ENCODE results near the gene NPSR1.

Gene NPSR1

DNA sequence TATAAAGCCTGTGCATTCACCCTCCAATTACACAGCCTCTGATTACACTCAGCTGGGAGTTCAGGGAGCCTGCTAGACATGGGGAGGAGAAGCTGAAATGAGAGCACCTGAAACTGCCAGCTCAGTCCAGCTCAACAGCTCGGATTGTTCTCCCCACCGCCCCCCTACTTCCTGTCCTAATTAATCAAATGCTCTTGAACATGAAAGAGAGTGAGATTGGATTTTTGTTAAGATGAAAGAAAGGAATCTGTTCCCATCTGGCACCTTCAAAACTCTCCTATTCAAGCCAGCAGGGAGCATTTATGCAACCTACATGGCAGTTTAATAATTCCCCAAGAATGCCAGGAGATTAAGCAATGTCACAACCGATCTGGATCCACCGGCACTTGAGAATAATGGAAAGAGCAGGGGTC is 98.0 kb downstream of the NPSR1 start:
- peak; percentile 7 for DNase-seq (ENCODE audit: low read depth)
- H3K4me3 ChIP-seq (ENCODE audit: low read length), result no peak overlapping the region
- TF ChIP-seq, protein P1, sequence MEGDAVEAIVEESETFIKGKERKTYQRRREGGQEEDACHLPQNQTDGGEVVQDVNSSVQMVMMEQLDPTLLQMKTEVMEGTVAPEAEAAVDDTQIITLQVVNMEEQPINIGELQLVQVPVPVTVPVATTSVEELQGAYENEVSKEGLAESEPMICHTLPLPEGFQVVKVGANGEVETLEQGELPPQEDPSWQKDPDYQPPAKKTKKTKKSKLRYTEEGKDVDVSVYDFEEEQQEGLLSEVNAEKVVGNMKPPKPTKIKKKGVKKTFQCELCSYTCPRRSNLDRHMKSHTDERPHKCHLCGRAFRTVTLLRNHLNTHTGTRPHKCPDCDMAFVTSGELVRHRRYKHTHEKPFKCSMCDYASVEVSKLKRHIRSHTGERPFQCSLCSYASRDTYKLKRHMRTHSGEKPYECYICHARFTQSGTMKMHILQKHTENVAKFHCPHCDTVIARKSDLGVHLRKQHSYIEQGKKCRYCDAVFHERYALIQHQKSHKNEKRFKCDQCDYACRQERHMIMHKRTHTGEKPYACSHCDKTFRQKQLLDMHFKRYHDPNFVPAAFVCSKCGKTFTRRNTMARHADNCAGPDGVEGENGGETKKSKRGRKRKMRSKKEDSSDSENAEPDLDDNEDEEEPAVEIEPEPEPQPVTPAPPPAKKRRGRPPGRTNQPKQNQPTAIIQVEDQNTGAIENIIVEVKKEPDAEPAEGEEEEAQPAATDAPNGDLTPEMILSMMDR (IDR thresholded peaks at IDR 0.05; ENCODE audit: insufficient read depth, low read depth, low read length, missing control alignments), result no peak

DNA sequence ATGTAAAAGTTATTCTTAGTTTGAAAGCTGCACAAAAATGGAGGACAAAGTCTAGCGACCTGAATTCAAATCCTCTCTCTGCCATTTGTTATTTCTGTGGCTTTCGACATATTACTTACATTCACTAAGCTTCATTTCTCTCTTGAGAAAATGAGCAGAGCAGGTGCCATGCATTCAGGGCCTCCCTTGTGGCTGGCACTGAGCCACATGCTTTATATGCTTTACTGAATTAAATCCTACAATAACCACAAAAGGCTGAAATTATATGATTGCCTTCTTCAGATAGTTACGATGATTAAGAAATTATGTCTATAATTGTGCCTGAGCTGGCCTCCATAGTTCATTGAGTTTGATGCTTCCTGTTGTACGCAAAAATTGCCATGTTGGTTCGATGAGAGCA is 98.7 kb downstream of the NPSR1 start:
- H3K4me3 ChIP-seq (ENCODE audit: low read length), result no peak overlapping the region
- TF ChIP-seq, protein P1 (IDR thresholded peaks at IDR 0.05; ENCODE audit: insufficient read depth, low read depth, low read length, missing control alignments), result no peak
- DNase-seq (ENCODE audit: low read depth), result no peak

DNA sequence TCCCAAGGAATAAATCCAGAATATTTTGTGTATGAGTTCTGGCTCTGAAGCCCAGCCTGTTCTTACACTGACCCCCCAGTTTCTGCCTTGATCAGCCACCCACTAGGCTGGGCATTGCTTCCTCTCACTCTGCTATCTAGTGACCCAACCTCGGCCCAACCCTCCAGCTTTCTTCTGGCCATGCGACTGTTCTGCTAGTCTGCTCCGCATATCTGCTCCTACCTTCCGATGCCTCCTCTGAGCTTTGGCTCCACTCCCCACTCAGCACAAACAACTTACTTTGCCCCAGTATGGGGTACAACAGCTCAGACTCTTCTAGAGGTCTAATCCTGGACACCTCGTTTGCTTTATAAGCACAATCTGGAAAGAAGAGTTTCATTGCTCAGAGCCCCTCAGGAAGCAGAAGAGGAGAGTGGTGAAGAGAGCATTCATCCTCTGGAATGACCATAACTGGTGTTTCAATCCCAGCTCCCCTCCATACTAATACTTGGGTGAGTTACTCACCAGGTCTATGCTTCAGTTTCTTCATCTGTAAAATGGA is 99.6 kb downstream of the NPSR1 start:
- TF ChIP-seq, protein P1 (IDR thresholded peaks at IDR 0.05; ENCODE audit: insufficient read depth, low read depth, low read length, missing control alignments), result no peak
- H3K4me3 ChIP-seq (ENCODE audit: low read length), result no peak overlapping the region
- no peak for DNase-seq (ENCODE audit: low read depth)

DNA sequence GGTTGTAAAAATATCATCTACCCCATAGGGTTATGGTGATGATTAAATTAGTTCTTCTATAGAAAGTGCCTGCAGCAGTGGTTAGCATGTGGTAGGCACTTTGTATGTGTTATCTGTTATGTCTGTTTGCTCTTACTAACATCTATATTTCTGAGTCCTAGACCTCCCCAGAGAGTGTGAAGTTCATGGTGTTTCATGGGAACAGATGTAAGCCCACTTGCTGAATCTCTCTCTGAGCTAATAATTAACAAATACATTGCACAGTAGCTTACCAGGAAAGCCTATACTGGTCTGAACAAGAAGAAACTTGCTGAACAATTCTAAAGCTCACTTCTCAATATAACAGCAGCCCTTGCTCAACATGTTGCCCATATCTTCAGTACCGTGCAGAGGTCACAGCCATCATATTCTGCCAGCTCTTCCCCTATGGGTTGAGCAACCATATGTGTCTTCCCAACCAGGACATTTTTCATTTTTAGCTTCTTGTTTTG is 100.1 kb downstream of the NPSR1 start:
- peak; percentile 66 for DNase-seq (ENCODE audit: low read depth)
- TF ChIP-seq, protein P1 (IDR thresholded peaks at IDR 0.05; ENCODE audit: insufficient read depth, low read depth, low read length, missing control alignments), result no peak
- H3K4me3 ChIP-seq (ENCODE audit: low read length), result no peak overlapping the region

DNA sequence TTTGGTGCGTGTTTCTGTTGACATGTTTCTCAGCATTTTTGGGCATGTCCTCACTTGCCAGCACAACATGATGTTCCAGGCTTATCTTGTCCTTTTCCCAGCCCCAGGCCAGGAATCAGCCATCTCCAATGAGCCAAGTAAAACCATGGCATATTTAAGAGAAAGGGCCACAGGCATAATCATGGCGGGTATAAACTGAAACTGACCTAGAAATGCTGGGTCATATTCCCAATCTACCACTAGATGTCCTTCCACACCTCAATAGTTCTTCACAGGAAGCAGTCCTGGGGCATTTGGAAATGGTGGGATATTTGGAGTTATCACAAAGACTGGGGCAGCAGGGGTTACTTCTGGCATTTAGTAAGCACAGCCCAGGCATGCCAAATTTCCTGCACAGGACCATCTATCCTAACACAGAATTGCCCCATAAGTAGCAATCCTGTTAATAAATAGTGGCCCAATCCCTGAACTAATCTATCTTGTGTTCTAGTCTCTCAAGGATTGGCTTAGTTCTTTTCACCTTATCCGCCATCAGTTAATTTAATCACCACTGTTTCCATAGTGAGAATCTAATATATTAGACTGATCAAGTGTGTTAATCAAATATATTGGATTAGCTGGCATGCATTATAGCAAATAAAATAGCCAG is 101.6 kb downstream of the NPSR1 start:
- peak; percentile 54 for DNase-seq (ENCODE audit: low read depth)
- TF ChIP-seq, protein P1 (IDR thresholded peaks at IDR 0.05; ENCODE audit: insufficient read depth, low read depth, low read length, missing control alignments), result peak; percentile 69
- no peak overlapping the region for H3K4me3 ChIP-seq (ENCODE audit: low read length)

DNA sequence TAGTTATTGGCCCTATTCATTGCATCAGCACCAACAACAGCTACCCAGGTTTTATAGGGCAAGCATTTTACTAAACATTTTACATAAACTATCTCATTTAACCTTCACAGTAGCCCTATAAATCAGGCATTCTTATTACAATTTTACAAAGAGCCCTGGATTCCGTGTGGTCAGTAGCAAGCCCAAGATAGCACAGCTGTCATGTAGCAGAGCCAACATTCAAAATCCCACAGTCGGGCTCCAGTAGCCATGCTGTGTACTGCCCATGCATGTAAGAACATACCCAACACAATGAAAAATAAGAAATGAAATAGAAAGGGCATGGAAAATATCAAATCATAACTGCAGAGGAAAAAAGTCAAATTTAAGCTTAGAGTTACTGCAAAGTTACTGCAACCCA is 102.3 kb downstream of the NPSR1 start:
- no peak for DNase-seq (ENCODE audit: low read depth)
- TF ChIP-seq, protein P1 (IDR thresholded peaks at IDR 0.05; ENCODE audit: insufficient read depth, low read depth, low read length, missing control alignments), result no peak
- H3K4me3 ChIP-seq (ENCODE audit: low read length), result no peak overlapping the region

DNA sequence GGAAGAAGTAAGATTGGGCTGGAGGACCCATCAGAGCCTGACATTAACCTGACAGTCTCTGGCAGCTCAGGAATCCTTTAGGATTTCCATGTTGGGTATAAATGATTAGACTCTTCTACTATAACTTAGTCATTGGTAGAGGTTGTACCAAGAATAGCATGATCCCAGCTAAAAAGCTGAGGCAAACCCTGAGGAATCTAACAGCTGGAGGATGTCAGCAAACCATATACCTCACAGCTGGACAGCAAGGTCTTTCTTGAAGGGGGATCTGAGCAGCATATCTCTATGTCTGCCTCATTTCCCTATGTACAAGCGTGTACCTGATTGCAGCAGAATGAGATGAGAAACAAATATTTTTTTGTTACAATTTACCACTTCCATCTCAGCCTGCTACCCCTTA is 103.2 kb downstream of the NPSR1 start:
- H3K4me3 ChIP-seq (ENCODE audit: low read length), result no peak overlapping the region
- TF ChIP-seq, protein P1 (IDR thresholded peaks at IDR 0.05; ENCODE audit: insufficient read depth, low read depth, low read length, missing control alignments), result no peak
- DNase-seq (ENCODE audit: low read depth), result no peak

Measured in epithelial cell of esophagus (primary cell).